ENCODE results near the gene RTL10.

- TF ChIP-seq TAF1 (IDR thresholded peaks at IDR 0.05; ENCODE audit: borderline replicate concordance, insufficient read depth, low read length) (no peak), REST (IDR thresholded peaks at IDR 0.05; ENCODE audit: insufficient read depth in 1 of 2, low read depth in 2 of 2, low read length in 2 of 2) (no peak), POLR2AphosphoS5 (IDR thresholded peaks at IDR 0.05; ENCODE audit: low read depth, low read length) (no peak), SIN3A (IDR thresholded peaks at IDR 0.05; ENCODE audit: borderline replicate concordance, insufficient read depth, low read length) (no peak)
Measured at GRCh38 chr22:19816372-19817119, 38.1 kb downstream of the RTL10 start.
